SIG-M5 treated with dmso at 0.1 percent for 504 hours (cell line): ENCODE results near the gene SIDT2.
A peak's percentile ranks its signal among the peaks of the same experiment; 100 is the strongest.
"Not testable (repeated sequence)": the region's sequence is repeated elsewhere in the genome, so short reads cannot be mapped to it uniquely, and the experiment has no call there.

ENCODE experiments used
- DNase-seq: peaks from one replicate; lab custom pipeline; 2025; ENCODE audit not compliant: unreplicated experiment; lab: John Stamatoyannopoulos, UW

SIDT2 gene

GRCh38 chr11:117178210-117179034 is at the start of gene SIDT2:
TSS of gene SIDT2 (plus strand) at chr11:117178743. CDS start at chr11:117179264, 521 bp downstream.
- peak; percentile 84 for DNase-seq

GRCh38 chr11:117130396-117130795 is 48.1 kb upstream of the SIDT2 start:
- DNase-seq = not testable (repeated sequence)

- DNase-seq = no peak
These were observed 47.7 kb upstream of the SIDT2 start for GRCh38 chr11:117130879-117131278.

- DNase-seq = no peak
These were observed 44.1 kb upstream of the SIDT2 start for GRCh38 chr11:117134431-117134830.

- not testable (repeated sequence) for DNase-seq
These were observed 43.6 kb upstream of the SIDT2 start for GRCh38 chr11:117134979-117135378.

- DNase-seq = not testable (repeated sequence)
These were observed 41.1 kb upstream of the SIDT2 start for GRCh38 chr11:117137223-117138086.

GRCh38 chr11:117143390-117143789 is 35.2 kb upstream of the SIDT2 start:
- peak; percentile 33 for DNase-seq

GRCh38 chr11:117143871-117144476 is 34.6 kb upstream of the SIDT2 start, which contains the start of gene PAFAH1B2:
TSS of gene PAFAH1B2 (plus strand) at chr11:117144287. CDS start at chr11:117152448, 8,161 bp downstream.
- peak; percentile 90 for DNase-seq

GRCh38 chr11:117144477-117145392 is 33.8 kb upstream of the SIDT2 start:
- peak; percentile 80 for DNase-seq

- no peak for DNase-seq
These were observed 33.2 kb upstream of the SIDT2 start for GRCh38 chr11:117145393-117145761.

- no peak for DNase-seq
These were observed 32.0 kb upstream of the SIDT2 start for GRCh38 chr11:117146521-117146920.

GRCh38 chr11:117152066-117152465 is 26.5 kb upstream of the SIDT2 start:
- DNase-seq = no peak

GRCh38 chr11:117154468-117154867 is 24.1 kb upstream of the SIDT2 start:
- no peak for DNase-seq

GRCh38 chr11:117157507-117157906 is 21.0 kb upstream of the SIDT2 start:
- DNase-seq = no peak

GRCh38 chr11:117159892-117160291 is 18.7 kb upstream of the SIDT2 start:
- no peak for DNase-seq

GRCh38 chr11:117160826-117161225 is 17.7 kb upstream of the SIDT2 start:
- no peak for DNase-seq

GRCh38 chr11:117166491-117166890 is 12.1 kb upstream of the SIDT2 start:
- DNase-seq = no peak

GRCh38 chr11:117169736-117170135 is 8.8 kb upstream of the SIDT2 start:
- no peak for DNase-seq

- no peak for DNase-seq
These were observed 8.3 kb upstream of the SIDT2 start for GRCh38 chr11:117170210-117170609.

- DNase-seq = no peak
These were observed 7.5 kb upstream of the SIDT2 start for GRCh38 chr11:117171007-117171403.
